Psoas muscle (tissue), 8 donors: ENCODE data around the gene FAM53C. TPM values are rescaled to one million over a fixed set of nuclear protein-coding genes. Genes with fewer than 3 reads are reported as not detected.

Experiments
- ATAC-seq, 4 donors: fragments of 200-7000 bp; cut with Tn5 transposase; one replicate each; pipeline ENCODE4 v1.9.1; 2020; ENCODE audit warnings: moderate library complexity in 3 of 4, mild to moderate bottlenecking in 2 of 4
- DNase-seq, 2 donors: peaks; one replicate each; pipeline ENCODE4 v3.0.0-alpha.2; 2020
- H3K27ac ChIP-seq: fragments of 200-600 bp; one replicate; pipeline ENCODE4 v1.8.0; 2022
- H3K27me3 ChIP-seq, 3 donors: fragments of 200-600 bp in 1 of 3; one replicate each; pipeline versions ENCODE4 v1.6.1 to v1.8.0; 2013 to 2022; ENCODE audit warnings: low read length in 2 of 3, mild to moderate bottlenecking in 2 of 3, moderate library complexity in 1 of 3; ENCODE audit not compliant: insufficient read depth in 3 of 3
- H3K36me3 ChIP-seq, 2 donors: fragments of 200-600 bp in 1 of 2; one replicate each; pipeline versions ENCODE4 v1.6.1 to v1.8.0; 2013 to 2022; ENCODE audit warnings: low read depth in 1 of 2, mild to moderate bottlenecking in 1 of 2, moderate library complexity in 1 of 2; ENCODE audit not compliant: insufficient read depth in 1 of 2
- H3K4me1 ChIP-seq: fragments of 200-600 bp; one replicate; pipeline ENCODE4 v1.8.0; 2022
- H3K4me3 ChIP-seq: fragments of 200-600 bp; one replicate; pipeline ENCODE4 v1.8.0; 2022; ENCODE audit warnings: mild to moderate bottlenecking
- H3K9me3 ChIP-seq: fragments of 200-600 bp; one replicate; pipeline ENCODE4 v1.8.0; 2022
- CTCF ChIP-seq: fragments of 200-600 bp; IDR thresholded peaks from one replicate; pipeline ENCODE4 v1.8.0; 2022; ENCODE audit warnings: antibody characterized with exemption
- WGBS, 3 donors: extraction: QIAGEN DNeasy Blood & Tissue Kit; methylation state at CpG; one replicate each; pipeline versions ENCODE4 v1.1.6 to v1.1.7; 2013; 5-methylcytosine and 5-hydroxymethylcytosine counted together
- intact Hi-C, 2 donors: fragments of 100-400 bp; cut with DNase I; formaldehyde crosslinking; loops; one replicate each; pipeline versions ENCODE4 v1.11.0 to v1.14.2; 2022
- polyA plus RNA-seq, 3 donors: library from polyadenylated mRNA; stranded (reverse); fragments of 200-250 nt; gene quantifications; one replicate each; pipeline ENCODE4 v1.2.3, GENCODE V29; 2013
- total RNA-seq, 4 donors: library from RNA; stranded (reverse); fragmentation: NEBNext Ultra II Directional in 2 of 4; extraction: Animal tissue kit (Norgen Biotek cat#: 25700) in 2 of 4; gene quantifications; one replicate each; pipeline versions ENCODE4 v1.2.1 to v1.2.4, GENCODE V29; 2021 to 2023
- donor health status: healthy with polysubstance abuse.
- donor health status: DM: no; HTN: no; CAD: no; lungs with moderate emphysema.
- donor health status: Bipolar disorder and iron deficiency.
- donor health status: healthy.
- donor health status: DM: yes; HTN: yes; CAD: no.
- donor health status: DM: no; HTN: no; CAD: no.
- donor health status: DM: no; HTN: no; CAD: no.
- donor health status: DM: yes; HTN: yes; CAD: no.

The FAM53C gene
- total and polyA plus RNA-seq, 7 donors = 10.8 to 57.6 (median 36.0) TPM

- 50 to 77% (median 55%) methylated on average over 4 of the region's 4 CpGs for WGBS, 3 donors
- intact Hi-C loops = no loop called here
- H3K4me3 ChIP-seq = no peak overlapping the region
- peak overlapping the region; percentile 71 for H3K27ac ChIP-seq
- peaks cover 67% of the 10 kb centered on the region for H3K4me1 ChIP-seq
- no peak for TF ChIP-seq CTCF
- H3K9me3 ChIP-seq = no peaks in the 10 kb centered on the region
- no peak for DNase-seq
- no peaks in the 10 kb centered on the region for H3K36me3 ChIP-seq
- peak in 3 of 4 donors; percentile 39 to 53 (median 51) for ATAC-seq
- H3K27me3 ChIP-seq = no peaks in the 10 kb centered on the region
Observed at GRCh38 chr5:138366632-138367382, 28.7 kb downstream of the FAM53C start.

- no peak for TF ChIP-seq CTCF
- H3K27me3 ChIP-seq = no peaks in the 10 kb centered on the region
- peaks cover 0 to 18% of the 10 kb centered on the region in 2 donors for H3K36me3 ChIP-seq
- no peaks in the 10 kb centered on the region for H3K9me3 ChIP-seq
- DNase-seq (no peak), ATAC-seq (peak in 3 of 4 donors; percentile 17 to 23 (median 22))
- intact Hi-C loops = no loop called here
- H3K4me3 ChIP-seq = no peak overlapping the region
- H3K4me1 ChIP-seq = peaks cover 80% of the 10 kb centered on the region
- H3K27ac ChIP-seq = peak overlapping the region; percentile 71
- WGBS, 3 donors = 60 to 74% (median 62%) methylated on average over 5 of the region's 5 CpGs
Observed at GRCh38 chr5:138369261-138369660, 31.2 kb downstream of the FAM53C start.

GRCh38 chr5:138369706-138370105, 31.6 kb downstream of the FAM53C start:
- no peak overlapping the region for H3K4me3 ChIP-seq

GRCh38 chr5:138370537-138370936, 32.5 kb downstream of the FAM53C start:
- TF ChIP-seq CTCF = no peak
- peak; percentile 46 to 78 (median 58) for ATAC-seq
- no peak overlapping the region for H3K4me3 ChIP-seq

More at GRCh38 chr5:138369706-138370105, 31.6 kb downstream of the FAM53C start:
- intact Hi-C loops = no loop called here
- ATAC-seq (peak in 2 of 4 donors; percentile 39 to 67), DNase-seq (no peak)
- peaks cover 0 to 22% of the 10 kb centered on the region in 2 donors for H3K36me3 ChIP-seq
- 12 to 59% (median 43%) methylated on average over 2 of the region's 2 CpGs for WGBS, 3 donors
- H3K27ac ChIP-seq = peak overlapping the region; percentile 71
- no peaks in the 10 kb centered on the region for H3K9me3 ChIP-seq
- peaks cover 75% of the 10 kb centered on the region for H3K4me1 ChIP-seq
- no peaks in the 10 kb centered on the region for H3K27me3 ChIP-seq
- TF ChIP-seq CTCF = no peak

More at GRCh38 chr5:138370537-138370936, 32.5 kb downstream of the FAM53C start:
- WGBS, 3 donors = 44 to 83% (median 57%) methylated on average over 3 of the region's 3 CpGs
- no peak for DNase-seq
- Histone ChIP-seq H3K27ac (peak overlapping the region; percentile 71), H3K9me3 (no peaks in the 10 kb centered on the region), H3K36me3 (peaks cover 0 to 31% of the 10 kb centered on the region in 2 donors), H3K4me1 (peaks cover 74% of the 10 kb centered on the region), H3K27me3 (no peaks in the 10 kb centered on the region)
- intact Hi-C loops = no loop called here
